Pulmonary artery endothelial cell (primary cell): Measurements from ENCODE around the gene GABRG3. TPM values are rescaled to one million over a fixed set of nuclear protein-coding genes. Genes with fewer than 3 reads are reported as not detected.

Source experiments
- DNase-seq: peaks from one replicate; pipeline ENCODE4 v3.0.0-alpha.2; 2011; ENCODE audit warnings: low read depth, low spot score
- total RNA-seq: library from RNA; depleted of rRNA; stranded (reverse); fragments of >200 nt; gene quantifications from 2 replicates; pipeline ENCODE4 v1.2.3, GENCODE V29; 2014

The GABRG3 gene
- total RNA-seq, 1 donor from 2014 or later = not detected

GRCh38 chr15:27062951-27063350 lies 92.0 kb downstream of the GABRG3 start:
- DNase-seq = no peak

GRCh38 chr15:27064080-27064479 lies 93.1 kb downstream of the GABRG3 start:
- DNase-seq = no peak

- DNase-seq = no peak
Measured at GRCh38 chr15:27065151-27065550, 94.2 kb downstream of the GABRG3 start.

GRCh38 chr15:27065785-27066184 lies 94.8 kb downstream of the GABRG3 start:
- no peak for DNase-seq

GRCh38 chr15:27066446-27066845 lies 95.5 kb downstream of the GABRG3 start:
- no peak for DNase-seq

GRCh38 chr15:27067175-27067574 lies 96.2 kb downstream of the GABRG3 start:
- DNase-seq = no peak

GRCh38 chr15:27070841-27071240 lies 99.9 kb downstream of the GABRG3 start:
- no peak for DNase-seq

- DNase-seq = no peak
Measured at GRCh38 chr15:27074179-27074578, 103.2 kb downstream of the GABRG3 start.

- DNase-seq = no peak
Measured at GRCh38 chr15:27077790-27078189, 106.8 kb downstream of the GABRG3 start.

GRCh38 chr15:27081676-27082418 lies 110.9 kb downstream of the GABRG3 start:
- DNase-seq = no peak

GRCh38 chr15:27082526-27082925 lies 111.5 kb downstream of the GABRG3 start:
- no peak for DNase-seq

- DNase-seq = no peak
Measured at GRCh38 chr15:27084844-27085243, 113.9 kb downstream of the GABRG3 start.

GRCh38 chr15:27086149-27086548 lies 115.2 kb downstream of the GABRG3 start:
- no peak for DNase-seq

- DNase-seq = no peak
Measured at GRCh38 chr15:27086805-27087204, 115.8 kb downstream of the GABRG3 start.

GRCh38 chr15:27087651-27088583 lies 116.9 kb downstream of the GABRG3 start:
- no peak for DNase-seq

GRCh38 chr15:27088584-27089232 lies 117.7 kb downstream of the GABRG3 start:
- no peak for DNase-seq

- no peak for DNase-seq
Measured at GRCh38 chr15:27089233-27089586, 118.2 kb downstream of the GABRG3 start.

- no peak for DNase-seq
Measured at GRCh38 chr15:27089676-27090075, 118.7 kb downstream of the GABRG3 start.

- DNase-seq = no peak
Measured at GRCh38 chr15:27091270-27091940, 120.4 kb downstream of the GABRG3 start.

- DNase-seq = no peak
Measured at GRCh38 chr15:27092390-27092789, 121.4 kb downstream of the GABRG3 start.

- DNase-seq = no peak
Measured at GRCh38 chr15:27094235-27094634, 123.3 kb downstream of the GABRG3 start.
